Stimulated activated CD8-positive, alpha-beta memory T cell treated with anti-CD3 and anti-CD28 coated beads, Interleukin-4, amount 100 ng/mL, for 24 hours (primary cell): ENCODE results near the gene SLAMF7.
"Not testable (repeated sequence)": the region's sequence is repeated elsewhere in the genome, so short reads cannot be mapped to it uniquely, and the experiment has no call there.

Experiments
- DNase-seq: peaks from one replicate; pipeline ENCODE4 v3.0.0-alpha.2; 2020; ENCODE audit warnings: low read depth

SLAMF7 gene

DNA sequence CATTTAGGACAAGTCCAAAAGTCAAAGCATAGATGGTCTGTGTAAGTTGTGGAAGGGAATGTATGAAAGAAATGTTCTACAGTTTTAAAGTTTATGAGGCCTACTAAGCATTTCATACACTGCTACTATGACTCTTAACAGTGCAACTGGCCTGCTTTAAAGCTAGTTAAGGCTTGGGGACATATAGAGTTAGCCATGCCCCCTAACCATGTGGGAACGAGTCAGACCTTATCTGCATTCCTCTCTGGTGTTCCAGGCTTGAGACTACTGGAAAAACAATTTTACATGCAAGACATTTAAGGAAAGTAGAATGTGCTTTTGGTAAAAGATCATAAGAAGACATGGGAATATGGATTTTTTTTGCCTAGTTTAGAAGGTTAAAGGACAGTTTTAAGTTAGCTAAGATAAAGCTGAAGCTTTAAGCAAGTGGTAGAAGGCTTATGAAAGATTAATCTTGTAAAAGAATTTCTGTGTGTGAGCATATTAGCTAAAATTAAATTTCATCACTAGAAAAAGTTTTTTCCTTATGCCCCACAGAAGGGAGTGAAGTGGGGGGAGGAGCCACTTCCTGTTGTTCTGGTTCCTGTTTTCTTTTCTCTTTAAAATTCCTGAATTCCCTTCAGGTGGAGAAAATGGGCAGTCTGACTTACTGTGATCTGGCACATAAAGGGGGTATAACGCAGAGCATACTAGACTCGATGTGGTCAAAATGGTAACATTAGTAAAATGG lies 18.5 kb upstream of the SLAMF7 start:
- no peak for DNase-seq

DNA sequence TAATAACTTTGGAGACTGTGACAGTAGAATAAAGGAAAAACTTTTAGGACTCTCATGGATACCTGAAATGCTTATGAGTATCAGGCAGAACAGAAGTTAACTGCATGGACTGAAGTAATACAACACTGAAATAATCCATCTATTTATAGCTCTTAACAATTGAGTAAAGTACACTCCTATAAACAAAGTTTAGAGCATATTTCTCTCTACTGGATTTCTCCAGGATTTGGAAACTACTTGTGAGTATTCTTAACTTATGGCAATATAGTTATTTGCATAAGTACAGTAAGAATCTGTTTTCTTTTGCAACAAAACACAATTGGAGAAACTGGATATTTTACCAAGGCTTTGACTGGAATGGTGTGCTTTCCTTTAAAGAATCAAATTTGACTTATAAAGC lies 17.6 kb upstream of the SLAMF7 start:
- DNase-seq = no peak

DNA sequence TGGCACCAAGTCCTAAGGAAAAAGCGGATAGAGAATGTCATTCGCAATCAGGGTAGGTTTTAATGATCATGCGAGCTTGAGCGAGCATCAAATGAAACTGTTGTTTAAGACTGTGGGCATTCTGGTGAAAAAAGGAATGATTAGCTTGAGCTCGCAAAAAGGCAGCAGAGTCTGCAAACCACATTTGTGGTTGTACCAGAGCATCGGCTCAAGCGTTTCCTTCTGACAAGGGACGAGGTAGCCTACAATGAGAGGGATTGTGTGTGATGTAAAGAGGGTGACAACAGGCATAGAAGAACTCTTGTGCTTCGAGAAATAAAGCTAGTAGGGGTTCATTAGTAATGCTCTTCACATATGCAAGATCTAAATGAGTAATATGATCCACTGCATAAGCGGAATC lies 16.3 kb upstream of the SLAMF7 start:
- DNase-seq = no peak

DNA sequence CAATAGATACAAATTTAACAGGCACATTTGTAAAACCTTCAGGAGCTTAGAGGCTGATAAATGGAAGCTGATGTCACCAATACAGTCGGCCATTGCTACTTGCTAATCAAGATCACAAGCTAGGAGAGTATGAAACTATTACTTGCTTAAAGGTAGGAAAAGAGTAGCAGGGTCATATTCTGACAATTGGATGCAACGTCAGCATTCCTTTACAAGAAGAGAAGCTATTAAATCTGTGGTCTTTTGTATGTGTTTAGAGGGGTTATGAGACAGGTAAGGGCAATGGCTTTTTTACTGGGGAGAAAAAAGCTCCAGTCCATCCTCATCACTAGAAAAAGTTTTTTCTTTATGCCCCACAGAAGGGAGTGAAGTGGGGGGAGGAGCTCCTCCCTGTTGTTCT lies 15.7 kb upstream of the SLAMF7 start:
- DNase-seq = no peak

DNA sequence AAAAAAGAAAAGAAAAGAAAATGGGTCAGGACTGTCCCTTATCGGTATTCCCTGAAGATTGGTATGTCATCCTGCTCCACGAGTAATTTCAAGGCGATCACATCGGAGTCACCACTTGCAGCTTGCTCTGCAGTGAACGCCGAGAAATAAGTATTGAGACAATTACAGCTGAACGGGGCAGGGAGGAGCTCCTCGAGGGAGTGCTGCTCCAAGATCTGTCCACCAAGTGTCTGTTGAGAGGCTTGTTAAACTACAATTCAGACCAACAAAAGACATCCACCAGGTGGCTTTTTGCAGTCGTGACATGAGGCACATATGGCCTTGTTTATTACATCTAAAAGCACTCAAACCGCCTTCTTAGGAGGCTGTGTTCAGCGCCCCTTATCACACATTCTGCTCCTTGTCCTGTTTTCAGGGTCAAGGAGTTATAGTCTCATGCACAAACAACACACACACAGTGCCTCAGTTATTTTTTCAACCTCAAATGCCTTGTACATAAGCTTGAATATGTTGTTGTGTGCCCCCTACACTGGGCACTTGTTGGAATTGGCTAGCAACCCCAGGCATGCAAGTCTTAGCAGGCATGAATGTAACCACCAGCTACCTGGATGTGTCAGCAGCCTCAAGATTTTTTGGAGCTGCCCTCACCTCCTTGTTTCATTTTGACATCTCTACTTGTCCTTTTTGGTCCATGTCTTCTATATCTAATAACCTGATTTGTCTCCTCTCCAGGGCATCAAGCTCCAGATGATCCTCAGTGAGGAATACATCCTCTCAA lies 14.4 kb upstream of the SLAMF7 start:
- DNase-seq = no peak

DNA sequence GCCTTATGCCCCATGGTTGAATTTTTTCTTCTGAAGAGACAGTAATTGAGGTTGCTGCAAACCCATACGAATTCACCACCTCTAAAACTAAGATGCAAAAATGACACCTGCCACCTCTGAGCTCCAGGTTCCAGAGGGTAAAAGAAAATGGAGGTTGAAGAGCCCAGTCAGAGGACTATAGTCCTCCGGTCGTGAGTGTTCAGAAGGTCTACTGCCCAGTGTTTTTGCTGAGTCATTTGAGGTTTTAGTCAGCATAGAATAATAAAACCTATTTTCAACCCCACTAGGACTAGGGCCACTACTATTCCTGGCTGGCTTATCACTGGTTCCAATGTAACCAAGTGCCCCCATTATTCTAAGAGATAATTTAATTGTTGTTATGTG lies 12.9 kb upstream of the SLAMF7 start:
- no peak for DNase-seq

DNA sequence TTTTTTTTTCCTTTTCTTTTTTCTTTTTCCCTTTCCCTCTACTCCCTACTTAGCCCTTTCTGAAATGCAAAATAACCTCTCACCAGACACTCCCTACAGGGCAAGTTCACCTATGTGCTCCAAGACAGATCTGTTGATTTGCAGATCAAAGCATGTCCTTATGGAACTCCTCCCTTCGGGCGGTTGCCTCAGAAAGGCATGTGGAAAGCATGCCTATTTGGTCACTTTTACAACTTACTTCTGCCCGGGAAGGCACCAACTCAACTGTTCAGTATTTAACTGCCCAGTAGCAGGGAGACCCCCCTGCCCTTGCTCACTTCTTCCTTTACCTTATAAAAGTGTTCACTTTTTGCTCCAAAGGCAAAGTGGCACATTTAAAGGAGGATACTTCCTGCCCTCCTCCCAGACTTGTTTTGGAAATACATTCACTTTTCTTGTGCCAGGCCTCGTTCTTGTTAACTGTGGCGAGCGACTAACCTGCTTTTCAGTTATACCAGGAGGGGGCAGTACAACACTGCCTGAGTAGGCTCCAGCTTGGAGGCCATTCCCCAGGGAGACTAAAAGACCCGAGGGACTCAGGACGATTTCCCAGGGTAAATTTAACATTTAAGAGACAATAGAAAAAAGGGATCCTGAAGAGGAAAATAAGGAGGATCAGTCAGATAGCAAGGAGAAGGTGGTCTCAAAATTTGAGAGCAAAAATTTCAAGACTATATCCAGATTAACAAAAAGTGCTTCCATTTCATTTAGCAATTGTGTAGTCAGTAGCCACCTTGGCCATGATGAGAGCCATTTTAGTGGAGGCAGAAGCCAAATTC lies 12.3 kb upstream of the SLAMF7 start:
- DNase-seq = no peak

DNA sequence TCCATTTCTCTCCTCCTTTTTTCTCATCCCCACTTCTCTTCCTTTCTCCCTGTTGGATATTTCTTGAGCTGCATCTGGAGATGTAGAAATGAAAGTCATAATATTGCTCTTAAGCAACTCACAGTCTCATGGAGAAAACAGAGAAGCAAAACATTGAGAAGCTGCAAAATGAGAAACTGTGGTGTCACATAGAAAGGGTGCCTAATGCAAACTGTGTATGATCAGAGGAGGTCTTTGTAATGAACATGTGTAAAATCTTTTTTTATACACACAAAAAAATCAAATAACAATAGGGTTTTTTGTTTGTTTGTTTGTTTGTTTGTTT lies 11.8 kb upstream of the SLAMF7 start:
- DNase-seq = no peak

DNA sequence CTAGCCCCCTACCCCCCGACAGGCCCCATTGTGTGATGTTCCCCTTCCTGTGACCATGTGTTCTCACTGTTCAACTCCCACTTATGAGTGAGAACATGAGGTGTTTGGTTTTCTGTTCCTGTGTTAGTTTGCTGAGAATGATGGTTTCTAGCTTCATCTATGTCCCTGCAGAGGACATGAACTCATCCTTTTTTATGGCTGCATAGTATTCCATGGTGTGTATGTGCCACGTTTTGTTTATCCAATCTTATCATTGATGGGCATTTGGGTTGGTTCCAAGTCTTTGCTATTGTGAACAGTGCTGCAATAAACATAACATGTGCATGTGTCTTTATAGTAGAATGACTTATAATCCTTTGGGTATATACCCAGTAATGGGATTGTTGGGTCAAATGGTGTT lies 7.5 kb upstream of the SLAMF7 start:
- not testable (repeated sequence) for DNase-seq

DNA sequence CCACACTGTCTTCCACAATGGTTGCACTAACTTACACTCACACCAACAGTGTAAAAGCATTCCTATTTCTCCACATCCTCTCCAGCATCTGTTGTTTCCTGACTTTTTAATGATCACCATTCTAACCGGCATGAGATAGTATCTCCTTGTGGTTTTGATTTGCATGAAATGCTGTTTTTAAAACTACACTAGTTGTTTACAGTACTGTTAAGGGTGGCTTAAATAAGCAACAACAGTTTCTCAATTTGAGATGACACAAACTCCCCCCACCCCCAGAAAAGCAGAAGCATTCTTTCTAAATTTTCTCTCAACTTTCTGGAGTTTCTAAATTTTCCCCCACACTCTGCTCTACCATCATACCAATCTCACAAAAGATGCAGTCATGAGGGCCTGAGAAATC lies 7.1 kb upstream of the SLAMF7 start:
- no peak for DNase-seq

DNA sequence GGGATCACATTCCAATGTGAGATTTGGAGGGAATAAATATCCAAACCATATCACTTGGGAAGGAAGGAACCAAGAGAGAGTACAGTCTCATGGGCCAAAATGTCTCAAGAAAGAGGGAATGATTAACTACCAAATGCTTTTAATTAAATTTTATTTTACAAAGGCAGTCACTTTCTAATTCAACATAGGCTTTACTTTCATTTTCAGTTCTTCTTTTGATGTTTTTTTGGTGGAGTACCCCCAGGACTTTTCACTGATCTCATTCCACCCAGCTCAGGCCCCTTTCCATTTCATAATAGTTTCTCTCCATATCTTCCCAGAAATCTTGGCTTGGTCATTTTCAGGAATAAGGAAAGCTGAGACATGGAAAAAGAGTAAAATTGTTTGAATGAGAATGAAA lies 5.1 kb upstream of the SLAMF7 start:
- no peak for DNase-seq

DNA sequence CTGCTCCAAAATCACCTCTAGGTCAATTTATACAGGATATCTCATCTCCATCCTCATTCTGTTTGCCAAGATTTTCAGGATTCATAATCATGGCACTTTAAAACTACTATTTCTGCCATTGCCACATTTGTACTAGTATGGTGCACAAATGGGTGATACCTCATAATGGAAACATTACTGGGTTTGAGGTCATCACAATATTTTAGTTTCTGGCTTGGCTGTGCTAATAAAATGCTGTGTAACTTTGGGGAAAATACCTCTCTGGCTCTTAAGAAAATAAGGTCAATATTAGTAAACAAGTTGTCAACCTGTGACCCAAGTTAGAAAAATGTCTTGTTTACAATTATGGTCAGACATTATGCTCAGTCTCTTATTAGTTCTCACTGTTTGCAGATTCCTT lies 4.7 kb upstream of the SLAMF7 start:
- DNase-seq = no peak

DNA sequence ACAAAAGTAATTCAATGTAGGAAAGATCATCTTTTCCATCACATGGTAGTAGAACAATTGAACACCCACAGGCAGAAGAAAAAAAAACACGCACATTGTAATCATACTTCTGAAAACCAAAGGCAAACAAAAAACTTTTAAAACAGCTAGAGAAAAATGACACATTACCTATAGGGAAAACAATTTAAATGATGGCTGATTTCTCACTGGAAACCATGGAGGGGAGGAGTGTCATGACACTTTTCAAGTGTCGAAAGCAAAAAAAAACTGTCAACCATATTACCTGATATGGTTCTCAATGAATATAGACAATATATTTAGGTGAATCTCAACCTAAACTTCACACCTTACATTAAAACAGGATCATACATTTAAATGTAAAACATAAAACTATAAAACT lies 776 bp upstream of the SLAMF7 start:
- DNase-seq = no peak

DNA sequence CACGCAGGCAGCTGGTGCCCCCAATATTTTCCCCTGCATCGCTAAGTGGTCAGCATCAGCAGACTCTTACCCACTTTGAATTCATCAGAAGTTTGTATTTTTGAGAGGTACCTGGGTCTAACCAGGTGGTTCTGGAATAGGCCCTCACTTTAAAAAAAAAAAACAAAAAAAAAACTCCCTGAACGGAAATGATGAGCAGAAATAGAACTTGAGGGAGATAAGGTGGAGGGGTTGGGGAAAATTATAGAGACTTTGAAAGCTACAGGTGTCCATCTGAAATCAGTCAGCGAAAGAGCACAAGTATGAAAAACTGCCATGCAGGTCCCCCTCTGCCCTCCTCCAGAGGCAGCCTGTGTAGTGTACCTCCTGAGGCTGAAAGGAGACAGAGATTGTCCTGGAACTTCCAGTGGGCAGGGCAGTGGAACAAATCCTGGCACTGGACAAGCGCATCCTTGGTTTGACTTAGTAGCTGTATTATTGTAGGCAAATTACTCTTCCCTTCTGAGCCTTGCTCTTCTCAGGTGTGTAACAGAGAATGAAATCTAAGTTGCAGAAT lies 1.2 kb downstream of the SLAMF7 start:
- no peak for DNase-seq

DNA sequence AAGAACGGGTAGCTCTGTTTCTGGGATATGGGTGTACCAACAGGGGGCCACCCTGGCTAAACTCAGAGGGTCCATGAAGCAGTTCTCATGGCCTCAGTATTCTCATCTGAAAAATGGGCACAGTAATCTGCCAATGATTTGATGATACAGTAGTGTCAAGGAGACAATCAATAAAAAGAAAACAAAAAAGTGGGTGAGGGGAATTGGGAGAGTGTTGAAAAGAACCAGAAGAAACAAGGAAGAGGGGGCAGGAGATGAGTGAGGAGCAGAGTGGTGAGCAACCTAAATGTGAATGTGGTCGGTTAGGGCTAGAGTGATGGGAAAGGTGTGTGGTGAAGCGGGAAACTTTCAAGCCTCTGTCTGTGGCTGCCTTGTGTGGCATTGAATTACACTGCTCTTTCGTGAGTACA lies 2.0 kb downstream of the SLAMF7 start:
- DNase-seq = no peak

DNA sequence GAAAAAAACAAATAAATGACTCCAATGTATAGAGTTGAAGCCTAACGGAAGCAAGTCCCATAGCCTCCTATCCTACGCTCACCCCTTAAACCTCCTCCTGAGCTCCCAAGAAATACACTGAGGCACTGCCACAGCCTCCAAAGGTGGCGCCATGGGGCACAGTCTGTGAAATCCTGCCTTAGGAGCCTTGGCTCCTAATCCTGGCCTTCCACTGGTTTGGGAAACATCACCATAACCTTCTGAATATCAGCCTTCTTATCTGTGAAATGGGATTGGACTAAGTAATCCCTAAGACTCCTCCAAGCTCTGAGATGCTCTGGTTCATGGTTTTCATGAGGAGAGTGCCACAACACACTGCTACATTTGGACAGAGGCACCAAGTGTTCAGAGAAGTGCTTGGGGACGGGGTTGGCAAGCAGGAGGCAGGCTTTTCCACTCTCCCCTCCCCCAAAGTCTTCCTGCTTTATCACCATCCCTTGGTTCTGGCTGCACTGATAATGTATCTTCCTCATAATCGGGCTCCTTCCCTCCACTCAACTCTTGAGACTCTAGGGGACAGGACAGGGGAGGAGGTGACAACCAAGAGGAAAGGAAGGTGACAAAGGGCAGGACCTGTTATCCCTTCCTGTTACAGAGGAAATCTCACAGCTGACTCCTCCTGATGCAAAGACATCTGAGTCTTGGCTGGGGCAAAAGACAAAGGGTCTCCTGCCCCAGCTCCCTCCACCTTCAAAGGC lies 2.7 kb downstream of the SLAMF7 start:
- DNase-seq = no peak

DNA sequence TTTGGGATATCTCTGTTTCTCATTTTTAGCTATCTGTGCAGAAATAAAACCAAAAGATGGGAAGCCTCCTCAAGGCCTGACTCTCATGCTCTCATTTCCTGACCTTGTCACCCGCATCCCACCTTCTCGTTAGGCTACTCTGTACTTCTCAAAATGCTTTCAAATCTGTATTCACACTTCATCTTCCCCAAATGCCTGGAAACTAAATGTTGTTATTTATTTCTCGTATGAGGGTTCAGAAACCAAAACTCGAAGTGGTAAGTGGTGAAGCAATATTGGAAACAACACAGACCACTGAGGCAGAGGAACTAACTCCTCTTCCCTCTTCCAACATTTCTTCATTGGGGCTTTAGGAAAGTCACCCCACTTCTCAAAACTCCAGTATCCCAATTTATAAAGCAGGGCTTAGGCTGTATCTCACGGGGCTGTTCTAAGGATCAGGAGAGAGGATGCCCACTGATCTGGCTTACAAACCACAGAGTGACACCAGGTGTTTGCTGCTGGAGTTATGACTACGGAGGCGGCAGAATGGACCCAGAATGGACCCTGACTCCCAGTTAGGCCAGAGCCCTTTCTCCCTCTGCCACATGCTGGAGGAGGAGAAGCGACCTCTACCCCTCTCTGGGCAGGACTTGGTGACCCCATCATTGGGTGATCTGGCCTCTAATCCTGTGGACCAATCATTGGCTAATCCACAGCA lies 3.5 kb downstream of the SLAMF7 start:
- DNase-seq = no peak

DNA sequence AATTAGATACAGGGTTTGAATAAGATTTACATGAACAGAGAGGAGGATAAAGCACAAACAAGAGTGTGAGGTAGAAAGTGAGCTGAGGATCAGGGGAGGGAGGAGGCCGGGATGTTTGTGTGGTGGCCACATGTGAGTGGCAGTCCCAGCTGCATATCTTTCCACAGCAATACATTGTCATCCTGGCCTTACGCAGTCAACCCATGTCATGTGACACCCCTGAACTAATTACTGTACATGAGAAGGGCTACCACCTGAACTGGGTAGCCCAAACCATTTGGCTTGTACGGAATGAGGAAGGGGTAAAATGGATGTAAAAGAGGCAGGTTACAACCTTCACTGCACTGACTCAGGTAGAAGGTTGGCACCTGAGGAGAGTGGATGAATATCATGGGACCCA lies 4.2 kb downstream of the SLAMF7 start:
- no peak for DNase-seq

DNA sequence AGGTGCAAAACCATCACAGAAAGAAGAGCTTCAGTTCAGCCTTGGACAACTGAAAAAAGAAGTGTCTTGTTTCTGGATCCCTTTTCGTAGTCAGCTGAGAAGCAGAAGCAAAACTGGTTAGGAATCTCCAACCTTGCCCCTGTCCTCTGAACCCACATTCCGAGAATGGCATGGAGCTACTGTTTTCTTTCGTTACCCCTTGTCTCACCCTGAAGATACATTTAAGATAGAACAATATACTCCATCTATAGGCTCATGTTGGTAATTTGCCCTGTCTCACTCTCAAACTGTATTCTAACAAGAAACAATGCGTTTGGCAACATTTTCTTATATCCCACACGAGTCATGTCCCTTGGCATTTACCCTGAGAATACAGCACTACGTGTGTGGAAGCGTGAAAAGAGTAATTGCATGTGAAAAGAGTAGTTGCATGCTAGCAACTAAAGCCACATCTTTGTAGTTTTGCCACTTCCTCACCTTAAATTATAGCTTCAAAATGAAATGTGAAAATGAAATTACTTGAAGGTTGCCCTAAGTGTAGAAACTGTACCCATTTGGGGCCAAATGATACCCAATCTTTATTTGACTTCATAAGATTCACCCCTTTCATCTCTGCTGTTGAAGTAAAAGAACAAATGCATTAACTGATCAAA lies 5.3 kb downstream of the SLAMF7 start:
- DNase-seq = no peak

DNA sequence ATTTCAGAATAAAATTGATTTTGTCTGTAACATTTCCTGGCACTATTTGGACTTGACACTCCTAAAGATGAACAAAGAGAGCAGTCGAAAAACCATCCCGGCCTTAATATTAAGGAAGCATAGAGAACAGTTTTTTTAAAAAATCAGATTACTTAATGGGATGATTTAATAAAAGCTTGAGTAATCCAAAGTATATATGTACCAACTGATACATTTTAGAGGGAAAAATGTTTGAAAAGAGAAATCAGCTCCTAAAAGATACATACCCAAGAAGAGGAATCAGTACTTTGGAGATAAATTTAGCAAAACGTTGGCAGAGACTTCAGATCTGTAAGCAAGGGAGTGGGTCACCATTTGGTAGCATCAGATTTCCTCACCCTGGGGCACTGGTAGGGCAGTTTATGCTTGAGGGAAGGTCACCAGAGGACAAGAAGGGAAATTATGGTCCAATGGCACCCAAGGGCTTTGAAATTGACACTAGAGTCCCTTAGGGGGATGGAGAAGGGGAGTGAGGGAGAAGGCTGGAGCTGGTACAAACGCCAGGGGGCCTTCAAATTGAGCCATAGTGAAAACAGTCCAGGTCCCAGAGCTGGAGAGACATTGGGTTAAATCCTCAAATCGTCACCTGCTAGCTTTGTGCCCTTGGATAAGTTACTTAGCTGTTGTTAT lies 5.9 kb downstream of the SLAMF7 start:
- DNase-seq = no peak
